Uterus (tissue), 2 donors: ENCODE results near the gene EIF3M.

Experiments
- POLR2A ChIP-seq, 2 donors: fragments of 450-650 bp; IDR thresholded peaks; one replicate each; pipeline ENCODE4 v1.6.1; 2016; ENCODE audit warnings: antibody characterized with exemption in 2 of 2, mild to moderate bottlenecking in 1 of 2, moderate library complexity in 1 of 2
- TF ChIP-seq, protein P1 (sequence below), 4 experiments: fragments of 200-600 bp in 2 of 4; fragments of 450-650 bp in 2 of 4; sonication (generic) in 2 of 4; IDR thresholded peaks; one replicate each; pipeline ENCODE4 v1.5.1; 2016 to 2019; ENCODE audit warnings: antibody characterized with exemption in 4 of 4, mild to moderate bottlenecking in 2 of 4, moderate library complexity in 1 of 4

DNA sequence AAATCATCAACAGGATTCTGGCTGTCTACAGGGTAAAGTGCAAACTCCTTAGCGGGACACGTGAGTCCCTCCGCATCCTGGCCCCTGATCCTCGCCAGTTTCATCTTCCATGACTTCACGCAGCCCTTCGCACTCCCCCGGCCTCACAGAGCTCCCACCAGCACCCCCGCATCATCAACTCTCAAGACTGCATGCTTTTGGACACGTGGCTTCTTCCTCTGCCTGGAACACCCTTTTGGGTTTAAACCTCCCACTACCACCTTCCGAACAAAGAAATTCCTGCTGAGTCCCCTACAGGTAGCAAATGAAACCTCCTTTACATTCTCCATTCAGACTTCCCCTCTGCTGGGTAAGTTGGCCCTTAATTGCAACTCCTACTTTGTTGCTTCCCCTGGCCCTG, 12.6 kb upstream of the EIF3M start:
- TF ChIP-seq POLR2A (IDR thresholded peaks at IDR 0.05) = no peak
- TF ChIP-seq, protein P1, sequence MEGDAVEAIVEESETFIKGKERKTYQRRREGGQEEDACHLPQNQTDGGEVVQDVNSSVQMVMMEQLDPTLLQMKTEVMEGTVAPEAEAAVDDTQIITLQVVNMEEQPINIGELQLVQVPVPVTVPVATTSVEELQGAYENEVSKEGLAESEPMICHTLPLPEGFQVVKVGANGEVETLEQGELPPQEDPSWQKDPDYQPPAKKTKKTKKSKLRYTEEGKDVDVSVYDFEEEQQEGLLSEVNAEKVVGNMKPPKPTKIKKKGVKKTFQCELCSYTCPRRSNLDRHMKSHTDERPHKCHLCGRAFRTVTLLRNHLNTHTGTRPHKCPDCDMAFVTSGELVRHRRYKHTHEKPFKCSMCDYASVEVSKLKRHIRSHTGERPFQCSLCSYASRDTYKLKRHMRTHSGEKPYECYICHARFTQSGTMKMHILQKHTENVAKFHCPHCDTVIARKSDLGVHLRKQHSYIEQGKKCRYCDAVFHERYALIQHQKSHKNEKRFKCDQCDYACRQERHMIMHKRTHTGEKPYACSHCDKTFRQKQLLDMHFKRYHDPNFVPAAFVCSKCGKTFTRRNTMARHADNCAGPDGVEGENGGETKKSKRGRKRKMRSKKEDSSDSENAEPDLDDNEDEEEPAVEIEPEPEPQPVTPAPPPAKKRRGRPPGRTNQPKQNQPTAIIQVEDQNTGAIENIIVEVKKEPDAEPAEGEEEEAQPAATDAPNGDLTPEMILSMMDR (IDR thresholded peaks at IDR 0.05) = no peak
